HepG2 (cell line): ENCODE results near the gene CDR2L.
"Not testable (repeated sequence)": the region's sequence is repeated elsewhere in the genome, so short reads cannot be mapped to it uniquely, and the experiment has no call there.

ENCODE experiments used
- EZH2 ChIP-seq: conservative IDR thresholded peaks from 2 replicates; pipeline ENCODE4 v1.6.1; 2012; ENCODE audit warnings: mild to moderate bottlenecking, low read depth, low read length, moderate library complexity
- GABPB1 ChIP-seq: IDR thresholded peaks from 2 replicates; pipeline ENCODE4 v1.6.1; 2016; ENCODE audit warnings: mild to moderate bottlenecking, missing genetic modification reagents, moderate library complexity, missing compliant biosample characterization
- HIVEP1 ChIP-seq: sonication (generic); formaldehyde crosslinking; IDR thresholded peaks from 2 replicates; pipeline ENCODE4 v1.4.0; 2020; ENCODE audit warnings: mild to moderate bottlenecking, missing genetic modification reagents
- KDM5A ChIP-seq: fragments of 200-600 bp; sonication (generic); IDR thresholded peaks from 2 replicates; pipeline ENCODE4 v1.7.0; 2018; ENCODE audit warnings: antibody characterized with exemption, mild to moderate bottlenecking, low read length, borderline replicate concordance
- KDM5B ChIP-seq: sonication (generic); formaldehyde crosslinking; IDR thresholded peaks from 2 replicates; pipeline ENCODE4 v1.4.0; 2020; ENCODE audit warnings: missing genetic modification reagents, mild to moderate bottlenecking, borderline replicate concordance
- MIER3 ChIP-seq: IDR thresholded peaks from 2 replicates; pipeline ENCODE4 v1.6.1; 2016; ENCODE audit warnings: missing compliant biosample characterization, borderline replicate concordance
- RBM39 ChIP-seq: fragments of 200-400 bp; formaldehyde crosslinking; IDR thresholded peaks from one replicate; pipeline ENCODE4 v1.6.1; 2018; ENCODE audit warnings: antibody characterized with exemption, mild to moderate bottlenecking, low read depth, low read length; ENCODE audit not compliant: poor library complexity, severe bottlenecking
- ZNF292 ChIP-seq: sonication (generic); formaldehyde crosslinking; IDR thresholded peaks from 2 replicates; pipeline ENCODE4 v1.8.1; 2022; ENCODE audit warnings: mild to moderate bottlenecking, low read depth, missing genetic modification reagents, borderline replicate concordance
- ZNF367 ChIP-seq: sonication (generic); formaldehyde crosslinking; IDR thresholded peaks from 2 replicates; pipeline ENCODE4 v1.4.0; 2020; ENCODE audit warnings: missing genetic modification reagents, borderline replicate concordance
- TF ChIP-seq, protein P1 (sequence below): sonication (generic); formaldehyde crosslinking; IDR thresholded peaks from 2 replicates; pipeline ENCODE4 v1.4.0; 2020; ENCODE audit warnings: missing genetic modification reagents
- TF ChIP-seq, protein P2 (sequence below): sonication (generic); formaldehyde crosslinking; IDR thresholded peaks from 2 replicates; pipeline ENCODE4 v1.5.0; 2020; ENCODE audit warnings: mild to moderate bottlenecking, missing genetic modification reagents, moderate library complexity

- TF ChIP-seq MIER3; EZH2; RBM39; HIVEP1 (CRISPR knock-in tag); ZNF367; KDM5A; ZNF292 (CRISPR knock-in tag); GABPB1 (CRISPR knock-in tag); KDM5B: not testable (repeated sequence)
- TF ChIP-seq, protein P1, sequence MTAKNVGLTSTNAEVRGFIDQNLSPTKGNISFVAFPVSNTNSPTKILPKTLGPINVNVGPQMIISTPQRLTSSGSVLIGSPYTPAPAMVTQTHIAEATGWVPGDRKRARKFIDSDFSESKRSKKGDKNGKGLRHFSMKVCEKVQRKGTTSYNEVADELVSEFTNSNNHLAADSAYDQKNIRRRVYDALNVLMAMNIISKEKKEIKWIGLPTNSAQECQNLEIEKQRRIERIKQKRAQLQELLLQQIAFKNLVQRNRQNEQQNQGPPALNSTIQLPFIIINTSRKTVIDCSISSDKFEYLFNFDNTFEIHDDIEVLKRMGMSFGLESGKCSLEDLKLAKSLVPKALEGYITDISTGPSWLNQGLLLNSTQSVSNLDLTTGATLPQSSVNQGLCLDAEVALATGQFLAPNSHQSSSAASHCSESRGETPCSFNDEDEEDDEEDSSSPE (CRISPR knock-in tag), result not testable (repeated sequence)
- TF ChIP-seq, protein P2, sequence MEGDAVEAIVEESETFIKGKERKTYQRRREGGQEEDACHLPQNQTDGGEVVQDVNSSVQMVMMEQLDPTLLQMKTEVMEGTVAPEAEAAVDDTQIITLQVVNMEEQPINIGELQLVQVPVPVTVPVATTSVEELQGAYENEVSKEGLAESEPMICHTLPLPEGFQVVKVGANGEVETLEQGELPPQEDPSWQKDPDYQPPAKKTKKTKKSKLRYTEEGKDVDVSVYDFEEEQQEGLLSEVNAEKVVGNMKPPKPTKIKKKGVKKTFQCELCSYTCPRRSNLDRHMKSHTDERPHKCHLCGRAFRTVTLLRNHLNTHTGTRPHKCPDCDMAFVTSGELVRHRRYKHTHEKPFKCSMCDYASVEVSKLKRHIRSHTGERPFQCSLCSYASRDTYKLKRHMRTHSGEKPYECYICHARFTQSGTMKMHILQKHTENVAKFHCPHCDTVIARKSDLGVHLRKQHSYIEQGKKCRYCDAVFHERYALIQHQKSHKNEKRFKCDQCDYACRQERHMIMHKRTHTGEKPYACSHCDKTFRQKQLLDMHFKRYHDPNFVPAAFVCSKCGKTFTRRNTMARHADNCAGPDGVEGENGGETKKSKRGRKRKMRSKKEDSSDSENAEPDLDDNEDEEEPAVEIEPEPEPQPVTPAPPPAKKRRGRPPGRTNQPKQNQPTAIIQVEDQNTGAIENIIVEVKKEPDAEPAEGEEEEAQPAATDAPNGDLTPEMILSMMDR (CRISPR knock-in tag), result not testable (repeated sequence)
These were observed 37.9 kb downstream of the CDR2L start for GRCh38 chr17:75025398-75025734.
